Gastroesophageal sphincter (tissue), 4 donors: Measurements from ENCODE around the gene MYD88. TPM values are rescaled to one million over a fixed set of nuclear protein-coding genes. Genes with fewer than 3 reads are reported as not detected.
A peak's percentile ranks its signal among the peaks of the same experiment; 100 is the strongest.

Experiments used
- ATAC-seq: fragments of 150-250 bp; one replicate; pipeline ENCODE4 v1.9.1; 2016; ENCODE audit warnings: mild to moderate bottlenecking, moderate library complexity
- H3K27ac ChIP-seq, 4 donors: fragments of 200-600 bp; sonication (generic) in 3 of 4; 1 replicate in 3 of 4; 2 replicates in 1 of 4; pipeline ENCODE4 v1.5.1; 2016 to 2019
- H3K27me3 ChIP-seq: fragments of 200-600 bp; sonication (generic); one replicate; pipeline ENCODE4 v1.5.1; 2019
- H3K36me3 ChIP-seq, 2 donors: fragments of 200-600 bp; sonication (generic); one replicate each; pipeline ENCODE4 v1.5.1; 2019; ENCODE audit warnings: control low read depth in 1 of 2
- H3K4me1 ChIP-seq, 3 donors: fragments of 200-600 bp; sonication (generic); 1 replicate in 2 of 3; 2 replicates in 1 of 3; pipeline ENCODE4 v1.5.1; 2016 to 2019; ENCODE audit warnings: control low read depth in 2 of 3
- H3K4me3 ChIP-seq, 2 donors: fragments of 200-600 bp; sonication (generic); one replicate each; pipeline ENCODE4 v1.5.1; 2019; ENCODE audit warnings: mild to moderate bottlenecking in 1 of 2, moderate library complexity in 1 of 2
- H3K9me3 ChIP-seq, 3 donors: fragments of 200-600 bp; sonication (generic); one replicate each; pipeline ENCODE4 v1.5.1; 2017 to 2019; ENCODE audit warnings: control low read depth in 2 of 3
- CTCF ChIP-seq, 4 experiments: fragments of 200-600 bp in 2 of 4; fragments of 450-650 bp in 2 of 4; sonication (generic) in 1 of 4; IDR thresholded peaks; one replicate each; pipeline ENCODE4 v1.5.1; 2017 to 2019; ENCODE audit warnings: antibody characterized with exemption in 4 of 4, mild to moderate bottlenecking in 2 of 4, moderate library complexity in 2 of 4
- EP300 ChIP-seq: sonication (generic); formaldehyde crosslinking; IDR thresholded peaks from one replicate; pipeline ENCODE4 v1.6.1; 2017; ENCODE audit warnings: antibody characterized with exemption, mild to moderate bottlenecking
- POLR2A ChIP-seq, 2 donors: fragments of 450-650 bp; IDR thresholded peaks; one replicate each; pipeline ENCODE4 v1.6.1; 2017; ENCODE audit warnings: antibody characterized with exemption in 2 of 2, mild to moderate bottlenecking in 2 of 2, moderate library complexity in 1 of 2
- POLR2AphosphoS5 ChIP-seq: sonication (generic); formaldehyde crosslinking; IDR thresholded peaks from one replicate; pipeline ENCODE4 v1.6.1; 2017; ENCODE audit warnings: antibody characterized with exemption
- WGBS, 2 donors: methylation state at CpG; one replicate each; pipeline ENCODE4 v1.1.5; 2018; ENCODE audit warnings: low coverage in 1 of 2; 5-methylcytosine and 5-hydroxymethylcytosine counted together
- total RNA-seq, 4 donors: library from RNA; depleted of rRNA; stranded (reverse); fragments of >200 nt; gene quantifications; one replicate each; pipeline ENCODE4 v1.1.0, GENCODE V29; 2016

The MYD88 gene
- total RNA-seq, 4 donors from 2014 or later, result 18.5 to 36.8 (median 29.6) TPM

GRCh38 chr3:38116471-38117162, 21.8 kb upstream of the MYD88 start:
- ATAC-seq, result no peak
- H3K4me3 ChIP-seq, result no peak overlapping the region
- H3K36me3 ChIP-seq, result peaks cover 0 to 23% of the 10 kb centered on the region in 2 donors
- no peaks in the 10 kb centered on the region for H3K27me3 ChIP-seq
- H3K27ac ChIP-seq, result no peak overlapping the region
- 40 to 95% methylated on average over 1 to 4 of the region's 12 CpGs for WGBS, 2 donors
- no peaks in the 10 kb centered on the region for H3K4me1 ChIP-seq
- H3K9me3 ChIP-seq, result no peaks in the 10 kb centered on the region
- TF ChIP-seq POLR2AphosphoS5 (no peak), POLR2A (IDR thresholded peaks at IDR 0.05) (no peak), CTCF (IDR thresholded peaks at IDR 0.05) (no peak), EP300 (no peak)

GRCh38 chr3:38117163-38117716, 21.2 kb upstream of the MYD88 start:
- Histone ChIP-seq H3K36me3 (peaks cover 0 to 29% of the 10 kb centered on the region in 2 donors), H3K4me1 (no peaks in the 10 kb centered on the region), H3K27ac (no peak overlapping the region), H3K27me3 (no peaks in the 10 kb centered on the region), H3K4me3 (no peak overlapping the region), H3K9me3 (no peaks in the 10 kb centered on the region)
- TF ChIP-seq EP300 (no peak), POLR2AphosphoS5 (no peak), POLR2A (IDR thresholded peaks at IDR 0.05) (no peak), CTCF (IDR thresholded peaks at IDR 0.05) (no peak)
- 65 to 80% methylated on average over 1 to 4 of the region's 10 CpGs for WGBS, 2 donors
- ATAC-seq, result no peak

GRCh38 chr3:38117748-38118420, 20.6 kb upstream of the MYD88 start:
- ATAC-seq, result peak; percentile 60
- TF ChIP-seq POLR2AphosphoS5 (no peak), CTCF (IDR thresholded peaks at IDR 0.05) (peak in 3 of 4 experiments; percentile 66 to 73 (median 66)), POLR2A (IDR thresholded peaks at IDR 0.05) (no peak), EP300 (no peak)
- Histone ChIP-seq H3K9me3 (no peaks in the 10 kb centered on the region), H3K36me3 (peaks cover 0 to 35% of the 10 kb centered on the region in 2 donors), H3K4me1 (no peaks in the 10 kb centered on the region), H3K27me3 (no peaks in the 10 kb centered on the region), H3K27ac (no peak overlapping the region), H3K4me3 (no peak overlapping the region)
- WGBS, 2 donors, result 51% methylated on average over 9 of the region's 11 CpGs; no CpG with 5 or more reads in 1 of the 2 donors

- Histone ChIP-seq H3K4me3 (no peak overlapping the region), H3K27me3 (no peaks in the 10 kb centered on the region), H3K36me3 (peaks cover 0 to 43% of the 10 kb centered on the region in 2 donors), H3K27ac (no peak overlapping the region), H3K4me1 (no peaks in the 10 kb centered on the region), H3K9me3 (no peaks in the 10 kb centered on the region)
- ATAC-seq, result no peak
- WGBS, 2 donors, result 80 to 82% methylated on average over 6 to 9 of the region's 13 CpGs
- TF ChIP-seq POLR2AphosphoS5 (no peak), CTCF (IDR thresholded peaks at IDR 0.05) (no peak), EP300 (no peak), POLR2A (IDR thresholded peaks at IDR 0.05) (no peak)
Observed at GRCh38 chr3:38118421-38119247, 19.8 kb upstream of the MYD88 start.
